A549 (cell line): ENCODE results near the gene SLC29A3.

Experiments used
- CTCF ChIP-seq: fragments of >200 bp; sonication (Bioruptor Twin); formaldehyde crosslinking; IDR thresholded peaks from 3 replicates; pipeline ENCODE4 v1.5.1; 2016
- ELK1 ChIP-seq: fragments of 150-350 bp; IDR thresholded peaks from 2 replicates; pipeline ENCODE4 v1.6.1; 2014; ENCODE audit warnings: low read depth, mild to moderate bottlenecking, low read length
- EP300 ChIP-seq, 2 experiments: fragments of >200 bp; sonication (Bioruptor Twin); formaldehyde crosslinking; IDR thresholded peaks; 2 replicates in 1 of 2; 3 replicates in 1 of 2; pipeline ENCODE4 v1.6.1; 2016 to 2017
- GATA3 ChIP-seq: IDR thresholded peaks from 2 replicates; pipeline ENCODE4 v1.6.1; 2012; ENCODE audit warnings: borderline replicate concordance
- HMGXB4 ChIP-seq: fragments of 250-450 bp; sonication (Bioruptor Pico); IDR thresholded peaks from 2 replicates; pipeline ENCODE4 v1.5.0; 2021; ENCODE audit warnings: mild to moderate bottlenecking, moderate library complexity, borderline replicate concordance
- MYC ChIP-seq: IDR thresholded peaks from 2 replicates; pipeline ENCODE4 v1.6.1; 2012; ENCODE audit warnings: mild to moderate bottlenecking, inconsistent platforms, low read length, improper control_type of control experiment, borderline replicate concordance
- TF ChIP-seq, protein P1 (sequence below): IDR thresholded peaks from 2 replicates; pipeline ENCODE4 v1.6.1; 2012

DNA sequence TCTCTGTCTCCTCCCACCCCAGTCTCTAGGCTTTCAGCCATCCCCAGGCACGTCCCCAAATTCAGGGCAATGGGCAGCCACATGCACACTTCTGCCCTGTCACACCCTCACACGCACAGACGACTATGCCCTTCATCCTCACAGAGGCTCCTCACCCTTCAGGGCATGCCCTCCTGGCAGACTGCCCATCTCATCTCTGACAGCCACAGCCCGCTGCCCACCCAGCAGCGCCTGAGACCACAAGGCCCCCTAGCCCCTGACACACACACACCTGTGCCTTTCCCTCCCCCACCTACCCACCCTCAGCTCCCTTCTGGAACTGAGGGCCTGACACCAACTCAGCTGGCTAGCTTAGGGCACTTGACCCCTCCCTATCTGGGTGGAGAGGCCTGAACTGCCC is 23.0 kb upstream of the SLC29A3 start:
- no peak for TF ChIP-seq MYC
- no peak for TF ChIP-seq CTCF
- TF ChIP-seq ELK1, result no peak
- TF ChIP-seq GATA3, result no peak
- TF ChIP-seq, protein P1, sequence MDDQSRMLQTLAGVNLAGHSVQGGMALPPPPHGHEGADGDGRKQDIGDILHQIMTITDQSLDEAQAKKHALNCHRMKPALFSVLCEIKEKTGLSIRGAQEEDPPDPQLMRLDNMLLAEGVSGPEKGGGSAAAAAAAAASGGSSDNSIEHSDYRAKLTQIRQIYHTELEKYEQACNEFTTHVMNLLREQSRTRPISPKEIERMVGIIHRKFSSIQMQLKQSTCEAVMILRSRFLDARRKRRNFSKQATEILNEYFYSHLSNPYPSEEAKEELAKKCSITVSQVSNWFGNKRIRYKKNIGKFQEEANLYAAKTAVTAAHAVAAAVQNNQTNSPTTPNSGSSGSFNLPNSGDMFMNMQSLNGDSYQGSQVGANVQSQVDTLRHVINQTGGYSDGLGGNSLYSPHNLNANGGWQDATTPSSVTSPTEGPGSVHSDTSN, result no peak
- no peak for TF ChIP-seq EP300 (IDR thresholded peaks at IDR 0.05)
- TF ChIP-seq HMGXB4 (CRISPR knock-in tag), result no peak
